ENCODE data around the gene HIPK2. TPM values are rescaled to one million over a fixed set of nuclear protein-coding genes. Genes with fewer than 3 reads are reported as not detected.

HIPK2 gene
- total and polyA plus RNA-seq, 5 donors = 72.1 to 131 (median 96.1) TPM

DNA sequence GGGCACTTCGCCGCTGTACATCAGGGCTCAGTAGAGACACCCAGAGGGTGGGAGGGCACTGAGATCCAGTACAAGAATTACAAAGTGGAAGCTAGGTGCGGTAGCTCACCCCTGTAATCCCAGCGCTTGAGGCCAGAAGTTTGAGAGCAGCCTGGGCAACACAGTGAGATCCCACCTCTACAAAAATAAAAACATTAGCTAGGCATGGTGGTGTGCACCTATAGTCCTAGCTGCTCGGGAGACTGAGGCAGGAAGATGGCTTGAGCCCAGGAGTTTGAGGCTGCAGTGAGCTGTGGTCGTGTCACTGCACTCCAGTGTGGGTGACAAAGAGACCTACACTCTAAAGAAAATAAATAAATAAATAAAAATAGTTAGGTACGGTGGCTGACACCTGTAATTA is 190.3 kb downstream of the HIPK2 start:
- WGBS = 97% methylated on average over 7 of the region's 7 CpGs
- Histone ChIP-seq H3K9me3 (ENCODE audit: control insufficient read depth, low read length) (no peaks in the 10 kb centered on the region), H3K27ac (ENCODE audit: low read length) (no peak overlapping the region), H3K27me3 (ENCODE audit: control insufficient read depth, insufficient read depth) (no peaks in the 10 kb centered on the region), H3K4me3 (ENCODE audit: low read length) (no peak overlapping the region), H3K4me1 (ENCODE audit: control insufficient read depth, insufficient read depth, low read length) (no peaks in the 10 kb centered on the region)
- intact Hi-C loops (cut with DNase I) = no loop called here
- no peak for ATAC-seq
- no peak for DNase-seq

DNA sequence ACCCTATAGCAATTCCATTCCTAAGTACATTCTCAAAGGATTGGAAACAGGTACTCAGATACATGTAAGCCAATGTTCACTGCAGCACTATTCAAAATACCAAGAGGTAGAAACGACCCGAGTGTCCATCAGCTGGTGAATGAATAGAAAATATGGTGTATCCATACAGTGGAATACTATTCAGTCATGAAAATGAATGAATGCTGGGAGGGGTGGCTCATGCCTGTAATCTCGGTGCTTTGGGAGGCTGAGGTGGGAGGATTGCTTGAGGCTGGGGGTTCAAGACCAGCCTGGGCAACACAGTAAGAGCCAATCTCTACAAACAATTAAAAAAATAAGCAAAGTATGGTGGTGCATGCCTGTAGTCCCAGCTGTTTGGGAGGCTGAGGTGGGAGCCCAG is 191.5 kb downstream of the HIPK2 start:
- no peaks in the 10 kb centered on the region for H3K9me3 ChIP-seq (ENCODE audit: control insufficient read depth, low read length)
- no peaks in the 10 kb centered on the region for H3K27me3 ChIP-seq (ENCODE audit: control insufficient read depth, insufficient read depth)
- H3K4me3 ChIP-seq (ENCODE audit: low read length) = no peak overlapping the region
- no peak for DNase-seq
- intact Hi-C loops (cut with DNase I) = no loop called here
- H3K4me1 ChIP-seq (ENCODE audit: control insufficient read depth, insufficient read depth, low read length) = no peaks in the 10 kb centered on the region
- WGBS = 95% methylated on average over 3 of the region's 3 CpGs
- ATAC-seq = no peak
- H3K27ac ChIP-seq (ENCODE audit: low read length) = no peak overlapping the region

DNA sequence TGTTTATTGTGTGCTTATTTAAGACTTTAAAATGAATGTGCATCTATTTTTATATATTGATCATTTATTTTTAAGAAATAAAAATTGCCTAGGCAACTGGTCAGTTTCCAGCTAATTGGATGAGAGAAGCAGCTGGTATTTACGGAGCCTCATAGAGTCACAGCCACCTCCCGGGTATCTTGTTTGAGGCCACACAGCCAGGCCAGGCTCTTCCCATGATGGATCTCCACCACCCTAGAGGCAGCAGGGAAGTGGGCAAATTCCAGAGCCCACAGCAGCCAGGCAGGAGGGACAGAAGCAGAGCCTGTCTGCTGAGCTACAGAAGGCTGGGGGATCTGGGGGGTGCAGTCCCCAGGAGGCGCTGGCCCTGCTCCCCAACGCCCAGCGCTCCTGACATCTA is 192.8 kb downstream of the HIPK2 start:
- ATAC-seq (no peak), DNase-seq (no peak)
- H3K9me3 ChIP-seq (ENCODE audit: control insufficient read depth, low read length) = no peaks in the 10 kb centered on the region
- no peaks in the 10 kb centered on the region for H3K27me3 ChIP-seq (ENCODE audit: control insufficient read depth, insufficient read depth)
- WGBS = 85% methylated on average over 5 of the region's 5 CpGs
- no peak overlapping the region for H3K27ac ChIP-seq (ENCODE audit: low read length)
- intact Hi-C loops (cut with DNase I) = no loop called here
- H3K4me3 ChIP-seq (ENCODE audit: low read length) = no peak overlapping the region
- H3K4me1 ChIP-seq (ENCODE audit: control insufficient read depth, insufficient read depth, low read length) = no peaks in the 10 kb centered on the region

DNA sequence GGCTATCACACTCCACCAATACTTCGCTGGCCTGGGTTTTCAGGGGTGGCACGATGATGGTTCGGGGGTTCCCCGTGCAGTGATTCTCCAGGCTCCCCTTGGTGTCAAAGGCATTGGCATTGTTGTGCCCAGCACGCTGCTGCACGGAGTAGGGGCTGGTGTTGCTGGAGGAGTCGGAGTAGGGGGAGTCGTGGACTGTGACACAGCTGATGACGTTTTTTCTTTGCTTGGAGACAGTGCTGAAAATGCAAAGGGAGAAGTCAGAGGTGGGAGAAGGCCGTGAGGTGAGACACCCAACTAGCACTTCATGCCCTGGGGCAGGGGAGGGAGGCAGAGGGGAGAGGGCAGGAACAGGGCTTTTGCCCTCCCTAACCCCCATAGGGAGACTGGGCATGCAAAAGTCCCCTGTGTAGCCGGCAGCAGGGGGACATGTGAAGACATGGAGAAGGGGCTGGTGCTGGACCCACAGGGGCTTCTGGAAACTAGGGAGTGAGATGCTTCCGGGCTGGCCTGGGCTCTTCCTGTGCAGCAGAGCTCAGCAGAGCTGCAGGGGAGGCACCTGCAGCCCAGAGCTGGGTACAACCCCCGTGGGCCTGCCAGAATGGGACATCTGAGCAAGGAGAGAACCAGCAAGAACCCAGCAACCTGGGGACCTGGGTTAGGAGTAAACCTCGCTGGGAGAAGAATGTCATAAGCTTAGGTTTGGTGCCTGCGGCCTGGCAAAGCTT is 193.8 kb downstream of the HIPK2 start:
- Histone ChIP-seq H3K27ac (ENCODE audit: low read length) (no peak overlapping the region), H3K4me3 (ENCODE audit: low read length) (no peak overlapping the region), H3K27me3 (ENCODE audit: control insufficient read depth, insufficient read depth) (no peaks in the 10 kb centered on the region), H3K4me1 (ENCODE audit: control insufficient read depth, insufficient read depth, low read length) (no peaks in the 10 kb centered on the region), H3K9me3 (ENCODE audit: control insufficient read depth, low read length) (no peaks in the 10 kb centered on the region)
- DNase-seq = no peak
- WGBS = 93% methylated on average over 15 of the region's 15 CpGs
- intact Hi-C loops (cut with DNase I) = no loop called here
- no peak for ATAC-seq

DNA sequence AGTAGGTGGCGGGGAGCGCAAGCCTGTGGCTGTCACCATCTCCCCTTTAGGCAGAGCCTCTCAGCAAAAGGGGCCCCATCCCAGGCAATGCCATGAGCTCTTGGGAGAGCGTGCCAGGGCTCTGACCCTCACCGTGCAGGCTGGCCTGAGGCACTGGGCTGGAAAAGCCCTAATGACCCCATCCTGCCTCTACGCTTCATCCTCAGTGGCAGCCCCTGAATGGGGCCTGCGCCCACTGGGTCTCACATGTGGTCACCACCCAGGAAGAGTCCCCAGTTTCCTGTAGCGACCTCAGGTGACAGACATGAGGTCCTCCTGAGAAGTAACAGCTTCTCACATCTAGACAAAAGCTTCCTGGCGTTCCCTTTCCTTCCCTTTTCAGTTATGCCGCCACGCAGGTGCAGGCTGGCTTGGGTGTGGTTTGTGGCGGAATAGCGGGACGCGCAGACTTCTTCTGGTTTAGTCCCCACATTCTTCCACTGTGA is 195.1 kb downstream of the HIPK2 start:
- H3K27me3 ChIP-seq (ENCODE audit: control insufficient read depth, insufficient read depth) = no peaks in the 10 kb centered on the region
- H3K4me3 ChIP-seq (ENCODE audit: low read length) = no peak overlapping the region
- H3K4me1 ChIP-seq (ENCODE audit: control insufficient read depth, insufficient read depth, low read length) = no peaks in the 10 kb centered on the region
- ATAC-seq = peak in 1 of 2 donors; percentile 10
- no peak overlapping the region for H3K27ac ChIP-seq (ENCODE audit: low read length)
- DNase-seq = peak in 1 of 3 donors; percentile 16
- WGBS = 88% methylated on average over 14 of the region's 14 CpGs
- H3K9me3 ChIP-seq (ENCODE audit: control insufficient read depth, low read length) = no peaks in the 10 kb centered on the region
- intact Hi-C loops (cut with DNase I) = no loop called here

DNA sequence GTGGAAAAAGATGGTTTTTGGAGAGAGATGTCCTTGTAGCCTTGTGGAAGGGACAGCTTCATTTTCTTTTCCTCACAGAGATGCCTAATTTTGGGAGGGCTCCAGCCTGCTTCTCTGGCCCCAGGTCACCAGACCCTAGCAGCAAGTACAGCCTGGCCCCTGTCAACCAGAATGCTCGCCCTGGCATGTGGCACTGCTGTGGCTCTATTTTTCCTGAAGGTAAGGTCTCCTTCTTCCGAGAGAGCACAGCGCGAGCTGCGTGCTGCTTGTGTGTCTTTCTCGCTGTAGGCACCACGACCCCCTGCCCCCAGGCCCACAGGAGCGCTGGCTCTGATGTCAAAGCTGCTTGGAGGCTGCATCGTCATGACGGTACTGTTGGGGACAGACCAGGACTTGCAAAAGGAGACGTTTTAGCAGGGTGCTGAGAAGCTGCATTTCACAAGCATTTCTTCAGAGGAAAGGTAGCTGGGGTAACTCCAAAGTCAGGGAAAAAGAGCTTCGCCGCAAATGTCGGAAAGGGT is 195.6 kb downstream of the HIPK2 start:
- ATAC-seq = no peak
- H3K4me1 ChIP-seq (ENCODE audit: control insufficient read depth, insufficient read depth, low read length) = no peaks in the 10 kb centered on the region

DNA sequence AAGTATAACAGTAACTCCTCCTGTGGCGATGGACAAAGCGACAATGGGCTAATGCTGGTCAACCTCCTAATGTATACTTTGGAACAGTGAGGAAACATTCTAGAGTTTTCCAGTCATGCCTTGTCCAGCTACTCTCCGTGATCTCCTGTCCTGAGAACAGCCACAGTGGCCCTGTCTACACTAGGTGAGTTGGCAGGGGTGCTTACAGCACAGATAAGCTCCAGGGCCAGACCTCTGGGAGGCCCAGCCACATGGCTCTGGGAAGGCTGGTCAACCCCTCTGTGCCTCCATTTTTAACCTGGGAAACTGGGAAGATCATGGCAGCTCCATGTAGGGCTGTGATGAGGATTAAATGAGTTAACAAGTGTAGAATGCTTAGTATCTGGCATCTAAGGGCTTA is 197.4 kb downstream of the HIPK2 start:
- no peaks in the 10 kb centered on the region for H3K9me3 ChIP-seq (ENCODE audit: control insufficient read depth, low read length)
- no peak overlapping the region for H3K27ac ChIP-seq (ENCODE audit: low read length)
- no peaks in the 10 kb centered on the region for H3K27me3 ChIP-seq (ENCODE audit: control insufficient read depth, insufficient read depth)
- WGBS = 97% methylated on average over 3 of the region's 3 CpGs
- DNase-seq = no peak
- ATAC-seq = no peak
- H3K4me3 ChIP-seq (ENCODE audit: low read length) = no peak overlapping the region
- H3K4me1 ChIP-seq (ENCODE audit: control insufficient read depth, insufficient read depth, low read length) = no peaks in the 10 kb centered on the region
- intact Hi-C loops (cut with DNase I) = no loop called here

More for the DNA sequence above, 195.6 kb downstream of the HIPK2 start:
- H3K27ac ChIP-seq (ENCODE audit: low read length) = no peak overlapping the region
- no peaks in the 10 kb centered on the region for H3K9me3 ChIP-seq (ENCODE audit: control insufficient read depth, low read length)
- intact Hi-C loops (cut with DNase I) = no loop called here
- H3K27me3 ChIP-seq (ENCODE audit: control insufficient read depth, insufficient read depth) = no peaks in the 10 kb centered on the region
- WGBS = 91% methylated on average over 14 of the region's 14 CpGs
- no peak overlapping the region for H3K4me3 ChIP-seq (ENCODE audit: low read length)
- DNase-seq = no peak

DNA sequence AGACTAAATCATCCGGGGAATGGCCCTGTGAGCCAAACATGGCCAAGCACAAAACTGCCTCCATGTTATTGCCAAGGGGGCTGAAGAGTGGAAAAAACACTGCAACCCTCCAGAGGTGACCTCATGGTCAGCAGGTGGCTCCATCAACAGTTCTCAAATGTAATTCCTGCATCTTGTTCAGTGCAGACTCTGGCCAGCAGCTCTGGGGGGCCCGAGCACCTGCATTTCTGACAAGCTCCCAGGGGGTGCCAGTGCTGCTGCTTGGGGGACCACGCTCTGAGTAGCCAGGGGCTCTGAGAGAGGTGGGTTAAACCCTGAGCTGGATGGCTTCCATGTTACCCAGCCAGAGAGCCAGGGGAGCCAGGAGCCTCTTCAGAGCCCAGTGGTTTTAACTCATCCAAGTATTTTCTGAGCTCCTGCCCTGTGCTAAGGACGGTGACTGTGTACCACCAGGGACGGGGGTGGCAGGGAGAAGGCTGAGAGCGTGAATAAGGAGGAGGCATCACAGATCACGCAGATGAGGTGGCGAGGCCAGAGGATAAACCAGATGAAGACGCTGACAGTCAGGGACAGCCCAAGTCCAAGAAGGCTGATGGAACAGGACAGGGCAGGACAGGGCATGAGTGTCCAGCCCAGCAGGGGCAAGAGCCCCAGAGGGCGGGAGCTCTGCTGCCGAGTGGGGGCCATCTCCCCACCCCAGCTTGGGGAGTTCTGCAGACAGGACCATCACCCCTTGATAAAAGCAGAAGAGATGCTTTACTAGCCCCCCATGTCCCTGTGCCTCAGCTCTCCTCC is 201.4 kb downstream of the HIPK2 start:
- no peak overlapping the region for H3K27ac ChIP-seq (ENCODE audit: low read length)
- no peak overlapping the region for H3K4me3 ChIP-seq (ENCODE audit: low read length)
- no peaks in the 10 kb centered on the region for H3K27me3 ChIP-seq (ENCODE audit: control insufficient read depth, insufficient read depth)
- H3K4me1 ChIP-seq (ENCODE audit: control insufficient read depth, insufficient read depth, low read length) = no peaks in the 10 kb centered on the region
- no peaks in the 10 kb centered on the region for H3K9me3 ChIP-seq (ENCODE audit: control insufficient read depth, low read length)
- DNase-seq (peak in 1 of 3 donors; percentile 40), ATAC-seq (peak in 1 of 2 donors; percentile 13)
- intact Hi-C loops (cut with DNase I) = no loop called here
- 94% methylated on average over 11 of the region's 11 CpGs for WGBS

DNA sequence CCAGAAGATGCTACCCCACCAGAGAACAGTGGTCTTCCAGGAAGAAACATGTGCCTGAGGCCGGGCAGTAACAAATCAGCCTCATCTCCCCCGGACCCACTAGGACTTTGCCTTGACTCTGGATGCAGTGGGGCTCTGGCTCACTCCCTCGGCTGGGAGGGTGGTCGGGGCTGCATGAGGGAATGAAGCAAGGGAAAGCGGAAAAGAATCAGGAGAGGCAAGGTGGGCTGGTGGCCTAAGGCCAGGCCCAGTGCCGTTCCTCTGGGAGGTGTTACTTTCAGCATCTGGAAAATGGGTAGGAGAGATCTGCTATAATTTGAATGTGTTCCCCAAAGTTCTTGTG is 202.5 kb downstream of the HIPK2 start:
- DNase-seq = no peak
- WGBS = 95% methylated on average over 6 of the region's 6 CpGs
- ATAC-seq = no peak
- H3K27me3 ChIP-seq (ENCODE audit: control insufficient read depth, insufficient read depth) = no peaks in the 10 kb centered on the region
- H3K27ac ChIP-seq (ENCODE audit: low read length) = no peak overlapping the region
- no peaks in the 10 kb centered on the region for H3K9me3 ChIP-seq (ENCODE audit: control insufficient read depth, low read length)
- no peak overlapping the region for H3K4me3 ChIP-seq (ENCODE audit: low read length)
- intact Hi-C loops (cut with DNase I) = no loop called here
- no peaks in the 10 kb centered on the region for H3K4me1 ChIP-seq (ENCODE audit: control insufficient read depth, insufficient read depth, low read length)

DNA sequence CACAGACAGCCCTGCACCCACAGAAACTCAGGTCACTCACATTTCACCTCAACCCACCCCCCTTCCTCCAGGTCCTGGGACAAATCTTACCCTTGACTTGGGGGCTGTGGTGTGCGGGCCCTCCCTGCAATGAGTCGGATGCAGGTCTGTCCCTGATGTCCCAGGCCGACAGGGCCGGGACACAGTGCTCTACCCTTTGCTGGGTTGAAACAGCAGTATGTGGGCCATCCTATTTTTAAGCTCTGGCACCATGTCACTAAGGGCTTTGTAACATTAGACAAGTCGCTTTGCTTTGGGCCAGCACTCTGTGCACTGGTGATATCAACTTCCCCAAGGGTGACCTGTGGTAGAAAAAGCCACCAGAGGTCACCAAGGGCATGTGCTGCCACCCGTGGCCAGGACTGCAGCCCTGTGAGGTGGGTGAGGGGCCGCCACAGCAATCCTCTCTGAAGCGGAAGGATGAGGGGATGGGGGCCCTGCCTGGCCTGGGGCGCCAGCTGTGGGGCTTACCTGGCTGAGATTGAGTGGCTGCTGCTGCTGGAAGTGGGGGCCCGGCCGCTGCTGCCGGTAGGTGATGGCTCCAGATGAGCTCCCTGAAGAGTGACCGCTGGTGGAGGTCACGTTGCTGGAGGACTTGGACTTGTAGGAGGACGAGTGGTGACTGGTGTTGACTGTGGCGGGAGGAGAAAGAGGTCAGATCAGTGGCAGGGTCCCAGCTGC is 203.0 kb downstream of the HIPK2 start:
- WGBS = 88% methylated on average over 16 of the region's 16 CpGs
- H3K27ac ChIP-seq (ENCODE audit: low read length) = peak overlapping the region; percentile 45
- H3K27me3 ChIP-seq (ENCODE audit: control insufficient read depth, insufficient read depth) = no peaks in the 10 kb centered on the region
- H3K4me3 ChIP-seq (ENCODE audit: low read length) = no peak overlapping the region
- ATAC-seq = peak; percentile 28 to 73
- H3K4me1 ChIP-seq (ENCODE audit: control insufficient read depth, insufficient read depth, low read length) = no peaks in the 10 kb centered on the region
- DNase-seq = peak in 1 of 3 donors; percentile 45
- intact Hi-C loops (cut with DNase I) = no loop called here
- H3K9me3 ChIP-seq (ENCODE audit: control insufficient read depth, low read length) = no peaks in the 10 kb centered on the region

DNA sequence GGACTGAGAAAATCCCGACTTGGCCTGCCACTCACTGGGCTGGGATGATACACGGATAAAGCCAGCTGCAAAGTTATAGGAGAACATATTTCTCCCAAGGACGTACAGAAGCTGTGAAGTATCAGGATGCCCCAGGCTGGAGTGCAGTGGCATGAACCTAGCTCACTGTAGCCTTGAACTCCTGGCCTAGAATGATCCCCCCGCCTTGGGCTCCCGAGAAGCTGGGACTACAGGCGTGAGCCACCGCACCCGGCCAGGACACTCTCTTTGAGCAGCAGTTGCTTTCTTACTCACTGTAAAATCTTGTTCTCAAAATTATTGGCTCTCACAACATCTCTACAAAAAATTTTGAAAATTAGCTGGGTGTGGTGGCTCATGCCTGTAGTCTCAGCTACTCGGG is 203.9 kb downstream of the HIPK2 start:
- 95% methylated on average over 9 of the region's 9 CpGs for WGBS
- Histone ChIP-seq H3K9me3 (ENCODE audit: control insufficient read depth, low read length) (no peaks in the 10 kb centered on the region), H3K4me1 (ENCODE audit: control insufficient read depth, insufficient read depth, low read length) (no peaks in the 10 kb centered on the region), H3K27me3 (ENCODE audit: control insufficient read depth, insufficient read depth) (no peaks in the 10 kb centered on the region), H3K27ac (ENCODE audit: low read length) (no peak overlapping the region), H3K4me3 (ENCODE audit: low read length) (no peak overlapping the region)
- DNase-seq (no peak), ATAC-seq (no peak)
- intact Hi-C loops (cut with DNase I) = no loop called here

All from right cardiac atrium (tissue), 5 donors.